ENCODE measurements around the gene HK3.

HK3 gene

GRCh38 chr5:176888865-176889165, 10.3 kb downstream of the HK3 start:
- CTCF ChIA-PET, result interaction anchor here (1.7 kb wide), 1 partner anchor 10 kb away, joined by 3 read pairs; the partner anchor contains the start of gene HK3
- Histone ChIP-seq H3K4me1 (ENCODE audit: control extremely low read depth in 1 of 4, control insufficient read depth in 4 of 4, insufficient read depth in 4 of 4, low read length in 3 of 4) (no peaks in the 10 kb centered on the region), H3K27me3 (replicated peaks in 2 of 5; ENCODE audit: control insufficient read depth in 4 of 5, insufficient read depth in 5 of 5, low read length in 4 of 5) (peaks cover 0 to 12% (median 10%) of the 10 kb centered on the region in 5 experiments), H3K9me3 (ENCODE audit: control extremely low read depth in 1 of 5, control insufficient read depth in 4 of 5, insufficient read depth in 2 of 5, low read depth in 1 of 5, low read length in 4 of 5) (no peaks in the 10 kb centered on the region), H3K27ac (ENCODE audit: insufficient read depth in 1 of 2, low read depth in 1 of 2, low read length in 2 of 2, poor library complexity in 1 of 2, severe bottlenecking in 2 of 2) (no peak overlapping the region), H3K4me3 (ENCODE audit: control insufficient read depth in 1 of 7, extremely low read depth in 1 of 7, insufficient read depth in 4 of 7, low read depth in 2 of 7, low read length in 6 of 7) (no peak overlapping the region), H3K36me3 (ENCODE audit: control insufficient read depth in 4 of 4, insufficient read depth in 4 of 4, low read length in 3 of 4) (no peaks in the 10 kb centered on the region)
- DNase-seq, result no peak
- POLR2A ChIA-PET, result no interaction called here
- 100% methylated on average over 1 of the region's 1 CpG for WGBS (ENCODE audit: insufficient coverage)

DNA sequence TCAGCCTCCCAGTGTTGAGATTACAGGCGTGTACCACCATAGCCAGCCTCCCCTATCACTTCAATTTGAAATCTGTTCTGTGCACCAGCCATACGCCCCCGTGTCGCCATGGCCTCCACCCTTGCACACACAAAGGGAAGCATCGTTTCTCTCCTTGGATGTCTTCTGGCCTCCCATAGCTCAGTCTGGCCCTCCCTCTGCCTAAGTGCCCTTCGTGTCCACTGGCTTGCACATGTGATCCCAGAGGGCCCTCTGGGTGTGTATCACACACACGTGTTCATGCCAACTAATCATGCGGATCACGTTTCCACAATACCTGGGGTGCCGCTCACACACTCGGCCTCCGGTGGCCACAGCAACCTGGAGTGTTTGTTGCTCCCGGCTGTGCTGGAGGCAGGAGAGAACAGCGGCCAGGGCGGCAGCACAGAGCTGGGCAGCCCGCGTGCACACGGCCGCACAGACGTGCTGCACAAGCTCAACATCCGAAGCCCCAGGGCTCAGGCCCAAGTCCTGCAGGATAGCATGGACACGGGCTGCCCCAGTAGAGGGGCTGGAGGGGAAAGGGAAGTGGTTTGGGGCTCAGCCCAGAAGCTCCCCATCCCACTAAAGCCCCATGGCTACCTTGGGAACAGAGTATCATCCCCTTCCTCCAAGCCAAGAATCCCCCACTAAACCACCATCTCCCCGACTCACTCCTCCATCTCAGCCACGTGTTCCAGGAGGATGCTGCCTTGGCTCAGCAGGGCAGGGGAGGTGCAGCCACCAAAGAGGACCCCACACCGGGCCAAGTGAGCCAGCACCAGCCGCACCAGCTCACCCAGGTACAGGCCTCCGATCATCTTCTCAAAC, 10.9 kb downstream of the HK3 start:
- Histone ChIP-seq H3K36me3 (ENCODE audit: control insufficient read depth in 4 of 4, insufficient read depth in 4 of 4, low read length in 3 of 4) (no peaks in the 10 kb centered on the region), H3K4me3 (ENCODE audit: control insufficient read depth in 1 of 7, extremely low read depth in 1 of 7, insufficient read depth in 4 of 7, low read depth in 2 of 7, low read length in 6 of 7) (no peak overlapping the region), H3K27me3 (replicated peaks in 2 of 5; ENCODE audit: control insufficient read depth in 4 of 5, insufficient read depth in 5 of 5, low read length in 4 of 5) (peaks cover 0 to 12% (median 7%) of the 10 kb centered on the region in 5 experiments), H3K4me1 (ENCODE audit: control extremely low read depth in 1 of 4, control insufficient read depth in 4 of 4, insufficient read depth in 4 of 4, low read length in 3 of 4) (no peaks in the 10 kb centered on the region), H3K27ac (ENCODE audit: insufficient read depth in 1 of 2, low read depth in 1 of 2, low read length in 2 of 2, poor library complexity in 1 of 2, severe bottlenecking in 2 of 2) (no peak overlapping the region), H3K9me3 (ENCODE audit: control extremely low read depth in 1 of 5, control insufficient read depth in 4 of 5, insufficient read depth in 2 of 5, low read depth in 1 of 5, low read length in 4 of 5) (no peaks in the 10 kb centered on the region)
- POLR2A ChIA-PET, result no interaction called here
- CTCF ChIA-PET, result interaction anchor here (1.7 kb wide), 1 partner anchor 10 kb away, joined by 3 read pairs; the partner anchor contains the start of gene HK3
- no peak for DNase-seq
- WGBS (ENCODE audit: insufficient coverage), result 93% methylated on average over 24 of the region's 27 CpGs

- no peak for DNase-seq
- Histone ChIP-seq H3K4me1 (ENCODE audit: control extremely low read depth in 1 of 4, control insufficient read depth in 4 of 4, insufficient read depth in 4 of 4, low read length in 3 of 4) (no peaks in the 10 kb centered on the region), H3K4me3 (ENCODE audit: control insufficient read depth in 1 of 7, extremely low read depth in 1 of 7, insufficient read depth in 4 of 7, low read depth in 2 of 7, low read length in 6 of 7) (no peak overlapping the region), H3K9me3 (ENCODE audit: control extremely low read depth in 1 of 5, control insufficient read depth in 4 of 5, insufficient read depth in 2 of 5, low read depth in 1 of 5, low read length in 4 of 5) (no peaks in the 10 kb centered on the region), H3K27me3 (replicated peaks in 2 of 5; ENCODE audit: control insufficient read depth in 4 of 5, insufficient read depth in 5 of 5, low read length in 4 of 5) (peaks cover 0 to 12% (median 2%) of the 10 kb centered on the region in 5 experiments), H3K36me3 (ENCODE audit: control insufficient read depth in 4 of 4, insufficient read depth in 4 of 4, low read length in 3 of 4) (no peaks in the 10 kb centered on the region), H3K27ac (ENCODE audit: insufficient read depth in 1 of 2, low read depth in 1 of 2, low read length in 2 of 2, poor library complexity in 1 of 2, severe bottlenecking in 2 of 2) (no peak overlapping the region)
- 91% methylated on average over 28 of the region's 28 CpGs for WGBS (ENCODE audit: insufficient coverage)
- ChIA-PET POLR2A (no interaction called here), CTCF (interaction anchor here (1.7 kb wide), 1 partner anchor 11 kb away, joined by 3 read pairs; the partner anchor contains the start of gene HK3)
Observed at GRCh38 chr5:176887252-176887849, 11.8 kb downstream of the HK3 start.

GRCh38 chr5:176886336-176887251, 12.6 kb downstream of the HK3 start:
- Histone ChIP-seq H3K9me3 (ENCODE audit: control extremely low read depth in 1 of 5, control insufficient read depth in 4 of 5, insufficient read depth in 2 of 5, low read depth in 1 of 5, low read length in 4 of 5) (no peaks in the 10 kb centered on the region), H3K4me3 (ENCODE audit: control insufficient read depth in 1 of 7, extremely low read depth in 1 of 7, insufficient read depth in 4 of 7, low read depth in 2 of 7, low read length in 6 of 7) (no peak overlapping the region), H3K27ac (ENCODE audit: insufficient read depth in 1 of 2, low read depth in 1 of 2, low read length in 2 of 2, poor library complexity in 1 of 2, severe bottlenecking in 2 of 2) (no peak overlapping the region), H3K36me3 (ENCODE audit: control insufficient read depth in 4 of 4, insufficient read depth in 4 of 4, low read length in 3 of 4) (no peaks in the 10 kb centered on the region), H3K27me3 (replicated peaks in 2 of 5; ENCODE audit: control insufficient read depth in 4 of 5, insufficient read depth in 5 of 5, low read length in 4 of 5) (peaks cover 0 to 9% (median 9%) of the 10 kb centered on the region in 5 experiments), H3K4me1 (ENCODE audit: control extremely low read depth in 1 of 4, control insufficient read depth in 4 of 4, insufficient read depth in 4 of 4, low read length in 3 of 4) (no peaks in the 10 kb centered on the region)
- no peak for DNase-seq
- CTCF ChIA-PET, result no interaction called here
- WGBS (ENCODE audit: insufficient coverage), result 95% methylated on average over 10 of the region's 13 CpGs
- POLR2A ChIA-PET, result interaction anchor here (0.6 to 1.1 kb wide), 2 partner anchors 10 to 72 kb away, joined by 3 to 5 read pairs; no protein-coding TSS in a partner anchor

DNA sequence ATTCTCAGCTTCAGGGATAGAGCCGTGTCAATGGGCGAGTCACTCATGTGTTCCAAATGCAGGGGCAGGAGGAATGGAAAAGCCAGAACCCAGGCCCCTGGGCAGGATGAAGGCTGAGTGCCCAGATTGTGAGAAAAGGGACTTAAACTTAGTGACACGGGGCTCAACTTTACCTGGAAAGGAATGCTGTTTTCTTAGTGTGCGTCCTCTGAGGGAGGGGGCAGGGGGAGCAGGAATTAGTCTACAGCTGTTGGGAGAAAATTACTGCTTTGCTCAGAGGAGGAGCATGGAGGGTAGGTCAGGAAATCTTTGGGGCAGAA, 14.6 kb downstream of the HK3 start:
- Histone ChIP-seq H3K27ac (ENCODE audit: insufficient read depth in 1 of 2, low read depth in 1 of 2, low read length in 2 of 2, poor library complexity in 1 of 2, severe bottlenecking in 2 of 2) (no peak overlapping the region), H3K36me3 (ENCODE audit: control insufficient read depth in 4 of 4, insufficient read depth in 4 of 4, low read length in 3 of 4) (no peaks in the 10 kb centered on the region), H3K4me1 (ENCODE audit: control extremely low read depth in 1 of 4, control insufficient read depth in 4 of 4, insufficient read depth in 4 of 4, low read length in 3 of 4) (no peaks in the 10 kb centered on the region), H3K4me3 (ENCODE audit: control insufficient read depth in 1 of 7, extremely low read depth in 1 of 7, insufficient read depth in 4 of 7, low read depth in 2 of 7, low read length in 6 of 7) (no peak overlapping the region), H3K9me3 (ENCODE audit: control extremely low read depth in 1 of 5, control insufficient read depth in 4 of 5, insufficient read depth in 2 of 5, low read depth in 1 of 5, low read length in 4 of 5) (no peaks in the 10 kb centered on the region), H3K27me3 (replicated peaks in 2 of 5; ENCODE audit: control insufficient read depth in 4 of 5, insufficient read depth in 5 of 5, low read length in 4 of 5) (peaks cover 0 to 7% (median 4%) of the 10 kb centered on the region in 5 experiments)
- DNase-seq, result no peak
- POLR2A ChIA-PET, result no interaction called here
- 93% methylated on average over 4 of the region's 4 CpGs for WGBS (ENCODE audit: insufficient coverage)
- CTCF ChIA-PET, result no interaction called here

- no peaks in the 10 kb centered on the region for H3K9me3 ChIP-seq (ENCODE audit: control extremely low read depth in 1 of 5, control insufficient read depth in 4 of 5, insufficient read depth in 2 of 5, low read depth in 1 of 5, low read length in 4 of 5)
- ChIA-PET POLR2A (no interaction called here), CTCF (interaction anchor here (0.9 kb wide), 1 partner anchor 12 kb away, joined by 3 read pairs; no protein-coding TSS in a partner anchor)
- WGBS (ENCODE audit: insufficient coverage), result 96% methylated on average over 12 of the region's 17 CpGs
- H3K4me3 ChIP-seq (ENCODE audit: control insufficient read depth in 1 of 7, extremely low read depth in 1 of 7, insufficient read depth in 4 of 7, low read depth in 2 of 7, low read length in 6 of 7), result no peak overlapping the region
- H3K27me3 ChIP-seq (replicated peaks in 2 of 5; ENCODE audit: control insufficient read depth in 4 of 5, insufficient read depth in 5 of 5, low read length in 4 of 5), result peaks cover 0 to 8% (median 4%) of the 10 kb centered on the region in 5 experiments
- H3K27ac ChIP-seq (ENCODE audit: insufficient read depth in 1 of 2, low read depth in 1 of 2, low read length in 2 of 2, poor library complexity in 1 of 2, severe bottlenecking in 2 of 2), result no peak overlapping the region
- DNase-seq, result no peak
- H3K4me1 ChIP-seq (ENCODE audit: control extremely low read depth in 1 of 4, control insufficient read depth in 4 of 4, insufficient read depth in 4 of 4, low read length in 3 of 4), result no peaks in the 10 kb centered on the region
- no peaks in the 10 kb centered on the region for H3K36me3 ChIP-seq (ENCODE audit: control insufficient read depth in 4 of 4, insufficient read depth in 4 of 4, low read length in 3 of 4)
Observed at GRCh38 chr5:176883700-176884570, 15.2 kb downstream of the HK3 start.
